GM12878 (cell line): ENCODE results near the gene GALNTL6. TPM values are rescaled to one million over a fixed set of nuclear protein-coding genes. Genes with fewer than 3 reads are reported as not detected.

Source experiments
- ATAC-seq: fragments of 200-7000 bp; cut with Tn5 transposase; 3 replicates; pipeline ENCODE4 v1.9.1; 2020; ENCODE audit warnings: mild to moderate bottlenecking, moderate library complexity
- BruUV-seq: library from RNA; stranded (reverse); fragments of 400-500 nt; replicated peaks from 2 replicates; lab custom pipeline; 2021; lab: Mats Ljungman, UMichigan
- CTCF ChIA-PET: fragments of 300-600 bp; sonication (Branson Sonifier 250); formaldehyde crosslinking; extraction: SDS; loops from one replicate; lab custom pipeline; 2021; ENCODE audit warnings: inconsistent platforms; lab: Yijun Ruan, JAX
- POLR2A ChIA-PET: fragments of 350-600 bp; formaldehyde crosslinking; extraction: SDS; loops from one replicate; lab custom pipeline; 2021; ENCODE audit warnings: inconsistent platforms; lab: Charles Lee
- RAD21 ChIA-PET: fragments of 300-600 bp; sonication (Branson Sonifier 250); formaldehyde crosslinking; loops from one replicate; lab custom pipeline; 2023; ENCODE audit warnings: antibody characterized with exemption; ENCODE audit not compliant: unreplicated experiment; lab: Charles Lee
- SMC1A ChIA-PET: fragments of 300-600 bp; sonication (Branson Sonifier 250); formaldehyde crosslinking; loops from one replicate; lab custom pipeline; 2023; ENCODE audit not compliant: unreplicated experiment, uncharacterized antibody; lab: Charles Lee
- DNase-seq: peaks from one replicate; pipeline ENCODE4 v3.0.0-alpha.2; 2011; ENCODE audit warnings: low read depth, low spot score
- FAIRE-seq: peaks from 3 replicates; lab custom pipeline; 2011; peaks lifted over from hg19 to GRCh38; lab: Jason Lieb, UNC
- H2AFZ ChIP-seq: 2 replicates; pipeline ENCODE4 v1.6.0; 2011; ENCODE audit warnings: low read depth, low read length, control low read depth; ENCODE audit not compliant: control insufficient read depth
- H3K27ac ChIP-seq: 2 replicates; pipeline ENCODE4 v1.5.1; 2011; ENCODE audit warnings: control low read depth; ENCODE audit not compliant: control insufficient read depth, insufficient read depth
- H3K27me3 ChIP-seq, 2 experiments: replicated peaks in 1 of 2; 2 replicates each; pipeline versions ENCODE4 v1.6.0 to v1.6.1; 2011; ENCODE audit warnings: low read length in 1 of 2; ENCODE audit not compliant: control insufficient read depth in 2 of 2, insufficient read depth in 2 of 2
- H3K36me3 ChIP-seq, 2 experiments: 2 replicates each; pipeline ENCODE4 v1.5.1; 2011; ENCODE audit warnings: low read length in 1 of 2; ENCODE audit not compliant: control insufficient read depth in 2 of 2, insufficient read depth in 2 of 2
- H3K4me1 ChIP-seq: 2 replicates; pipeline ENCODE4 v1.6.1; 2011; ENCODE audit warnings: mild to moderate bottlenecking, low read length, moderate library complexity, mixed read lengths; ENCODE audit not compliant: control insufficient read depth, insufficient read depth
- H3K4me2 ChIP-seq: 2 replicates; pipeline ENCODE4 v1.6.0; 2011; ENCODE audit warnings: control low read depth; ENCODE audit not compliant: control insufficient read depth, insufficient read depth
- H3K4me3 ChIP-seq: fragments of 200-600 bp; sonication (generic); 2 replicates; pipeline ENCODE4 v1.5.1; 2016
- H3K79me2 ChIP-seq: 2 replicates; pipeline ENCODE4 v1.6.0; 2011; ENCODE audit warnings: low read length; ENCODE audit not compliant: control insufficient read depth, insufficient read depth
- H3K9ac ChIP-seq: 2 replicates; pipeline ENCODE4 v1.8.0; 2011; ENCODE audit warnings: low read length, control low read depth, mixed read lengths; ENCODE audit not compliant: control insufficient read depth, insufficient read depth
- H3K9me3 ChIP-seq: replicated peaks from 3 replicates; pipeline ENCODE4 v1.5.1; 2011; ENCODE audit warnings: mild to moderate bottlenecking, low read length; ENCODE audit not compliant: control insufficient read depth, insufficient read depth
- H4K20me1 ChIP-seq: 2 replicates; pipeline ENCODE4 v1.6.0; 2011; ENCODE audit not compliant: control insufficient read depth, insufficient read depth
- BCL11A ChIP-seq: IDR thresholded peaks from 2 replicates; pipeline ENCODE4 v1.6.1; 2011; ENCODE audit warnings: low read depth, low read length
- CREB1 ChIP-seq: IDR thresholded peaks from 2 replicates; pipeline ENCODE4 v1.6.1; 2012; ENCODE audit warnings: low read depth, mild to moderate bottlenecking, inconsistent platforms
- NFYB ChIP-seq: IDR thresholded peaks from 2 replicates; pipeline ENCODE4 v1.6.1; 2011; ENCODE audit warnings: low read depth, mild to moderate bottlenecking, low read length, improper control_type of control experiment, moderate library complexity; ENCODE audit not compliant: insufficient read depth
- SUZ12 ChIP-seq: fragments of 200-600 bp; sonication (generic); IDR thresholded peaks from one replicate; pipeline ENCODE4 v1.6.1; 2018; ENCODE audit warnings: antibody characterized with exemption, mild to moderate bottlenecking; ENCODE audit not compliant: unreplicated experiment
- ZZZ3 ChIP-seq: IDR thresholded peaks from 2 replicates; pipeline ENCODE4 v1.6.1; 2011; ENCODE audit warnings: low read depth; ENCODE audit not compliant: control insufficient read depth, insufficient read length
- WGBS: methylation state at CpG from one replicate; pipeline ENCODE4 v1.1.6; 2016; ENCODE audit warnings: low lambda C conversion rate; ENCODE audit not compliant: insufficient replicate concordance, insufficient coverage; ENCODE audit errors: missing lambda C conversion rate; 5-methylcytosine and 5-hydroxymethylcytosine counted together
- in situ Hi-C: fragments of 300-500 bp; cut with MboI; formaldehyde crosslinking; loops from 9 replicates; pipeline ENCODE4 v1.14.3; 2018; ENCODE audit warnings: mixed read lengths
- intact Hi-C: fragments of 100-400 bp; cut with micrococcal nuclease; formaldehyde crosslinking; loops from one replicate; pipeline ENCODE4 v1.14.2; 2022; ENCODE audit not compliant: unreplicated experiment
- polyA plus RNA-seq, 11 experiments: library from polyadenylated mRNA; depleted of rRNA in 4 of 11; unstranded in 6 of 11; stranded (reverse) in 5 of 11; fragments of >200 nt; fragmentation: Nextera tagmentation in 4 of 11; fragmentation: Illumina TruSeq in 1 of 11; extraction: Ambion mirVana in 4 of 11; extraction: Trizol in 1 of 11; gene quantifications; 1 replicate in 1 of 11; 2 replicates in 10 of 11; pipeline versions ENCODE4 v1.2.1 to v1.2.3, GENCODE V29; 2011 to 2016; ENCODE audit warnings: inconsistent platforms in 2 of 11, missing spikeins in 2 of 11, low read depth in 1 of 11
- total RNA-seq, 4 experiments: library from RNA; depleted of rRNA in 3 of 4; stranded (reverse); fragments of >200 nt in 3 of 4; fragmentation: Illumina TruSeq in 1 of 4; extraction: Trizol in 1 of 4; gene quantifications; 2 replicates each; pipeline versions ENCODE4 v1.2.1 to v1.2.3, GENCODE V29; 2013 to 2021
- TF ChIP-seq, protein P1 (sequence below): fragments of 450-650 bp; IDR thresholded peaks from 2 replicates; pipeline ENCODE4 v1.6.1; 2017; ENCODE audit warnings: borderline replicate concordance
- TF ChIP-seq, protein P2 (sequence below): IDR thresholded peaks from 2 replicates; pipeline ENCODE4 v1.6.1; 2012; ENCODE audit warnings: low read depth, low read length, improper control_type of control experiment

Gene GALNTL6
- total and polyA plus RNA-seq, 10 of the 15 experiments (the other 5 are each of a cell fraction or from before 2014, with no cell fraction given) = 0.01 to 0.29 TPM; not detected in 8

DNA sequence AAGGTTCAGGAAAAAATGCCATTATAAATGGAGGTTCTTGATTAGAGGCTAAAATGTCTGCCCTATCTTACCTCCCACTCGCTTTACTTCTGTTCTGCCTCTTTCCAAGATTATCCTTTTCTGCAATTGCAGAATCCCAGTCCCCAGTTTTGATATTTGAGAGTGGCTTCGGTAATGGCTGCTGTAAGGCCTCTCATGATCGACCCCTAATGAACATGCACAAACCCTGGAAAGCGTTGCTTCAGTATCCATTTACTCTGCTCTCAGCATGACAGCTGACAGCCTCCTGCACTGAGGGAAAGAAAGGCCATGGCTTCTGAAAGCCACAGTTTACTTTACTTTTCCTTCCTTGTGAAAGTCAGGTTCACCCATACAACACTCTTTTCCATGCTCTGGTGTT is 1030.0 kb downstream of the GALNTL6 start:
- 0% methylated on average over 4 of the region's 4 CpGs for WGBS
- Histone ChIP-seq H3K4me2 (no peak overlapping the region), H3K4me1 (no peaks in the 10 kb centered on the region), H4K20me1 (no peaks in the 10 kb centered on the region), H3K79me2 (no peaks in the 10 kb centered on the region), H3K27ac (no peak overlapping the region), H3K27me3 (peaks cover 0 to 2% of the 10 kb centered on the region in 2 experiments; a peak in 1 of 4 replicates), H3K4me3 (no peak overlapping the region), H3K9ac (no peak overlapping the region), H2AFZ (no peak overlapping the region), H3K9me3 (no peaks in the 10 kb centered on the region), H3K36me3 (no peaks in the 10 kb centered on the region; a peak in 1 of 4 replicates)
- SMC1A ChIA-PET = no interaction called here
- TF ChIP-seq, protein P1, sequence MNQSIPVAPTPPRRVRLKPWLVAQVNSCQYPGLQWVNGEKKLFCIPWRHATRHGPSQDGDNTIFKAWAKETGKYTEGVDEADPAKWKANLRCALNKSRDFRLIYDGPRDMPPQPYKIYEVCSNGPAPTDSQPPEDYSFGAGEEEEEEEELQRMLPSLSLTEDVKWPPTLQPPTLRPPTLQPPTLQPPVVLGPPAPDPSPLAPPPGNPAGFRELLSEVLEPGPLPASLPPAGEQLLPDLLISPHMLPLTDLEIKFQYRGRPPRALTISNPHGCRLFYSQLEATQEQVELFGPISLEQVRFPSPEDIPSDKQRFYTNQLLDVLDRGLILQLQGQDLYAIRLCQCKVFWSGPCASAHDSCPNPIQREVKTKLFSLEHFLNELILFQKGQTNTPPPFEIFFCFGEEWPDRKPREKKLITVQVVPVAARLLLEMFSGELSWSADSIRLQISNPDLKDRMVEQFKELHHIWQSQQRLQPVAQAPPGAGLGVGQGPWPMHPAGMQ = no peak
- TF ChIP-seq NFYB = no peak
- TF ChIP-seq, protein P2, sequence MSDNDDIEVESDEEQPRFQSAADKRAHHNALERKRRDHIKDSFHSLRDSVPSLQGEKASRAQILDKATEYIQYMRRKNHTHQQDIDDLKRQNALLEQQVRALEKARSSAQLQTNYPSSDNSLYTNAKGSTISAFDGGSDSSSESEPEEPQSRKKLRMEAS = no peak
- TF ChIP-seq CREB1 = no peak
- TF ChIP-seq BCL11A = no peak
- no peak for TF ChIP-seq ZZZ3
- TF ChIP-seq SUZ12 = no peak
- DNase-seq = no peak
- no TSS peak for BruUV-seq
- in situ Hi-C loops = no loop called here
- ATAC-seq = no peak
- intact Hi-C loops = no loop called here
- POLR2A ChIA-PET = no interaction called here
- no peak for FAIRE-seq
- RAD21 ChIA-PET = no interaction called here
- CTCF ChIA-PET = no interaction called here
